Measurements from ENCODE around the gene BAIAP2L1.

GRCh38 chr7:98282703-98283102 lies 118.2 kb downstream of the BAIAP2L1 start:
- TF ChIP-seq TEAD4 (IDR thresholded peaks at IDR 0.05) (no peak), USF1 (IDR thresholded peaks at IDR 0.05) (no peak), RAD21 (IDR thresholded peaks at IDR 0.05; ENCODE audit: low read depth) (no peak), EP300 (IDR thresholded peaks at IDR 0.05; ENCODE audit: borderline replicate concordance) (no peak), EGR1 (IDR thresholded peaks at IDR 0.05) (no peak), CEBPB (IDR thresholded peaks at IDR 0.05) (no peak), YY1 (IDR thresholded peaks at IDR 0.05; ENCODE audit: low read depth) (no peak)
